Stimulated activated CD4-positive, alpha-beta T cell treated with anti-CD3 and anti-CD28 coated beads, TNF-alpha, amount 100 ng/mL, for 24 hours (primary cell): Measurements from ENCODE around the gene TCEA3.

Experiments used
- DNase-seq, 3 experiments: peaks; one replicate each; pipeline ENCODE4 v3.0.0-alpha.2; 2020; ENCODE audit warnings: low read depth in 3 of 3

Gene TCEA3

GRCh38 chr1:23368562-23369334 lies 55.8 kb downstream of the TCEA3 start:
- peak; percentile 78 to 85 (median 80) for DNase-seq

DNA sequence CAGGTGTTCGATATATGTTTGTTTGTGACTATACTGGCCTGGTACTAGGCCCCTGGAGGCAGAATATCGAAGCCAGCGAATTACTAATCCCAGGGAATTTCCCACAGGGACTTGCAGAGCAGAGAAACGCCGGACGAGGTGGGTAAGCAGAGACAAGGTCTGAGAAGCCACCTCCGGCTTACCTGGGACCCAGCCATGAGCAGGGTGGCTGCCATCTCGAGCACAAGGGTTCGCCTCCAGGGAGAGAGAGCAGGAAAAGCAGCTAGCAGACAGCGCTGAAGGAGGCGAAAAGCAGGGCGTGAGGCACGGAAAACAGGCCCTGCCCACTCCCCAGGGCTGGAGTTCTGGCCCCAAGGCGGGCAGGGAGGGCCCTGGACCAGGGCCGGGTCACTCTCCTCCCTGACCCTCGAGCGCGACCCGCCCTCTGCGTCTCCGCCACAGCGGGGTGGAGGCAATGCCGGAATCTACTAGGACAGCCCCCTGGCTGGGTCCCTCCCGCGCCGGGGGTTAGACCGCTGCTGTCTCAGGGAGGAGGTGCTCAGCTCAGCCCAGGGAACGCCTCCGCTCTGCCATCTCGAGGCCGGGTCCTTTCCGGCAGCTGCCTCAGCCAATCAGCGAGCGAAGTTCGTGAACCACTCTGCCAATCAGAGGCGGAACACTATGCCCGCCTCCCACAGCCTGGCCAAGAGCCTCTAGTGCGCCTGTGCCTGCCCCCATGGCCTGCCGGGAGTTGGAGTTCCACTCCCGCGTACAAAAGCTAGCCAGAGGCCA lies 56.6 kb downstream of the TCEA3 start:
- peak; percentile 96 to 97 (median 97) for DNase-seq

DNA sequence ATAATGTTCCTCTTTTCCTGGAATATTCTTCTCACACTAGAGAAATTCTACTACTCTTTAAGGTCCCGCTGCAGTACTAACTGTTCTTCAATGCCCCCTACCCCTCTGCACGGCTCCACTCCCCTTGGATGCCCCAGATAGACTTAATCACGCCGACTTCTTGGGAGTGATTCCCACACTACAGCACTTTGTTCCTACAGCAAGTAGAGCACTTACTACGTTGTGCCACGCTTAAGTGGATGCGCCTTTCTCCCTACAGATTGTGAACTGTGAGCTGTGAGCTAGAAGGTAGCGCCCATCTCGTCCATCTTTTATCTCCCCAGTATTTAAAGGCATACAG lies 57.1 kb downstream of the TCEA3 start:
- no peak for DNase-seq

- DNase-seq = no peak
These were observed 58.0 kb downstream of the TCEA3 start for GRCh38 chr1:23366598-23366997.

GRCh38 chr1:23366146-23366545 lies 58.4 kb downstream of the TCEA3 start:
- DNase-seq = no peak

DNA sequence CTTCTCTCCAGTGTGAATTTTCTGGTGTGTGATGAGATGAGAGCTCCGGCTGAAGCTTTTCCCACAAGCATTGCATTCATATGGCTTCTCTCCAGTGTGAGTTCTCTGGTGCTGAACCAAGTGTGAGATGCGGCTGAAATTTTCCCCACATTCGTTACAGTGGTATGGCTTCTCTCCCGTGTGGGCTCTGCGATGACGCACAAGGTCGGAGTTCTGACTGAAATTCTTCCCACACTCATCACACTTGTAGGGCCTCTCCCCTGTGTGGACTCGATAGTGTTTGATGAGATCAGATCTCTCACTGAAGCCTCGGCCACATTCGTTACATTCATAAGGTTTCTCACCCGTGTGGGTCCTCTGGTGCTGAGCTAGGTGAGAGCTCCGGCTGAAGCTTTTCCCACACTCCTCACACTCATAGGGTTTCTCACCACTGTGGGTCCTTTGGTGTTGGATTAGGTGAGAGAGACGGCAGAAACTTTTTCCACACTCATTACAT lies 62.3 kb downstream of the TCEA3 start:
- DNase-seq = no peak

GRCh38 chr1:23358310-23358875 lies 66.2 kb downstream of the TCEA3 start:
- no peak for DNase-seq

DNA sequence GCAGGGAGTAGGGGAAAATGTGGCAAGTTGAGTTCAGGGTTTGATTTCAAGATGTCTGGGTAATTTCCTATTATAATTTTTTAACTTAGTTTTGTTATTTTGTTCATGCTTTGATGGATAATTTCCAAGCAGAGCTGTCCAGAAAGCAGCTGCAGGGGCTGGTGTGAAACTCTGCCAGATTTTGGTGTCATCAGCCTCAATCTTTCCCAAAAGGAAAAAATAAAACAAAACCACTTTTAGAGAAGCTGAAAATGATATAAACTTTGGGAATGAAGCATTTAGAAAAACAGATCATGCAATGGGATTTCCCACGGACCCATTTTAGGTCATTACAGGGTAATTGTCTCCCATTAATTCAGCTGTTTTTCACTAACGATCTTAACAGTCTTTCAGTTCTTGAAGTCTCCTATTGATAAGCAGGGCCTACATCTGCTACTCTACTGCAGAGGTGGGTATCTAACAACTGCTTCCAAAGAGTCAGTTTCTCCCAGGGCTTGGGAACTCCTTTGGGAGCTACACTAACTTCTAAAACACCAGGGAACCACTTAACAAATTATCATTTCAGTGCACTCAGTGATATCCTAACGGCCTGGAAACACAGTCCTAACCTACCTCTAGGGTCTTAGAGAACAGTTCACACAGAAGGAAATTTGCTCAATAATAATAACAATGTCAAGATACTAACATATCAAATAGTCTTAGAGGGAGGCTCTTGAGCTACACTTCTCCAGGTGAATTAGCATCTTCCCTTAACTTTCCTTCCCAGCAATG lies 67.2 kb downstream of the TCEA3 start:
- DNase-seq = no peak

DNA sequence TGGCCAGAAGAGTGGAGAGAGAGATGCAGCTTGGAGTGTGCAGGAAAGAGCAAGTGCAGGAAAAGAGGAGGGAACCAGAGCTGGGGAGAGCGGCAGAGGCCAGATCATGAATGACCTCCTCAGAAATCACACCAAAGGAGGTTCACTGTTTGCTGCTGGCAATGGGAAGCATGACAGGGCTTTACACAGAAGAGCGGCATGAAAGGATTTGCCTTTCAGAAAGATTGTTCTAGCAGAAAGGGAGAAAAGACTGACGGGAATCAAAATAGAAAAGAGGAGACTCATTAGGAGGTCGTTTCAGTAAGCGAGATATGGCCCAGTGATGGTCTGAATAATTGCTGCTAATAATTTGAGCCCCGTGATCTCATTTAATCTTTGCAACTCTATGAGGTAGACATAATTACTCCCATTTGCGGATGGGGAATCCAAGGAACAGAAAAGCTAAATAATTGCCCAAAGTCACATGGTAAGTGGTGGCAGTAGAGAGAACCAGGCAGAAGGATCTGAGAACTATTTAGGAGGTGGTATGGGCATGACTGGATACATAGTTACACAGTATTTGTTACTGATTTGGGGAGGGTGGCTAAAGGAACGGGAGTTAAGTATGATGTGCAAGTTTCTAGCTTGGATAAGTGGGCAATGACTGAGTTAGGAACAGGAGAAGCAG lies 67.9 kb downstream of the TCEA3 start:
- no peak for DNase-seq

GRCh38 chr1:23354245-23354644 lies 70.3 kb downstream of the TCEA3 start:
- no peak for DNase-seq

- DNase-seq = no peak
These were observed 72.4 kb downstream of the TCEA3 start for GRCh38 chr1:23352096-23352695.

DNA sequence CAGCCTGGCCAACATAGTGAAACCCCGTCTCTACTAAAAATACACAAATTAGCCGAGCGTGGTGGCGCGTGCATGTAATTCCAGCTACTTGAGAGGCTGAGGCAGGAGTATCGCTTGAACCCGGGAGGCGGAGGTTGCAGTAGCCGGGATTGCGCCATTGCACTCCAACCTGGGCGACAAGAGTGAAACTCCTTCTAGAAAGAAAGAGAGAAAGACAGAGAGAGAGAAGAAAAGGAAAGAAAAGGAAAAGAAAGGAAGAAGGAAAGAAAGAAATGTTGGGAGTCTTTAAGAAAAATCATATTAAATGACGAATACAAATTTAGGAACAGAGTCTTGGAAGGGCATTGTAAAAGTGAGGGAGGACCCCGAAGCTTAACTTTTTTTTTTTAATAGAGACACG lies 78.6 kb downstream of the TCEA3 start:
- DNase-seq = no peak

DNA sequence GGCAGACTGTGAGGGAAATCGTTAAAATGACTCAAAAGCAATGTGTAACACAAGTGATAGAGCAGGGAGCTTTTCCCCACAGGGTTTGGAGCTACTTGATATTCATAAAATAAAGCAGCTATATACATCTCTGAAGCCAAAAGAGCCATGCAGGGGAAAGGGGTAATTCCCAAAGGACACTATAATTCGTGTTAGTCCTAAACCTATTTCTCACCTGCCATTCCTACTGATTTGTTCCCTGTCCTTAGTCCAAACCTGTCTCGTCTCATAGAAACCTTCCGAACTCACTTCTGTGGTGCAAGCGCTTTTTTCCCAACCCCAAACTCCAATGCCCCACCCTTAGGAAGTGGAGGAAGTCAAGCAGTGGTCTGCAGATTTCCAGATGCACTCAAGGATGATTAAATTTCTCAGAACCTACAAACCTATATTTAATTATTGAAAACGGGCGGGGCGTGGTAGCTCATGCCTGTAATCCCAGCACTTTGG lies 79.5 kb downstream of the TCEA3 start:
- DNase-seq = no peak

DNA sequence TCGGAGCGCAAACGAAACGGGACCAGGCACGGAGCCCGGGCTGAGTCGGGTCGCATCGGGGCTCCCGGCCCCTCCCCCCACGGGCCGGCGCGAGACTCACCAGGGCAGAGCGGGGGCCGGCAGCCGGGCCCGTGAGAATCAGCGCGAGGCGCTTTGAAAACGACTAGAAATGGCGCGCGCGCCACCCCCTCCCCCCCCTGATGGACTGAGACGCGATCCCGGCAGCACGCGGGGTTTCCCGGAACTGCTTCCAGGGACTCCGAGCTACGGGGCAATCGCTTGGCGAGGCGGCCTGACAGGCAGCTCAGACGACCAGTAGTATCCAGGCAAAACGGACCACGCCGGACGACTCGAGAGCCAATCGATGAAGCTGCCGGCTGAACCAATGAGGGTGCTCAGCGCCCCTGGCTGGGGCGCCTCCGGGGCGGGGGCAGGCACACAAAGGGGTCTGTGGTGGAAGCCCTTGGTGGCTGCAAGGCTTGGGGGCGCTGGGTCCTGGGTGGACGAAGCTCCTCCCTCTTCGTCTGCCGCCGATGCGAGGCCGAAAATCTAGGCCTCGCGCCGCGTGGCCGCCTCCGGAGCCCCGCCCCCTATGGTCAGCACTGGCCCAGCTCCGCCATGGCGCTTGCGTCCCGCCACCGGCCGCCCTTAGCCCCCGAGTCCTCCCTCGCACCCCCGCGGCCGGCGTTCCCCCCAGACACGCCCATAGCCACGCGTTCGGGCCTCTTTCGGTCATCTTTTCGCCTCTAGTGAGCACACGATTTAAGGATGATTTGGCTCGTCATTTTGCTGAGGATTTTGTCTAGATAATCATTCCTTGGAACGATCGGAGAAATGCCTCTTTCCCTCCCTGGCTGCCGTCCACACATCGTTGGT lies 80.2 kb downstream of the TCEA3 start, which contains the start of gene HNRNPR:
Gene HNRNPR, minus strand, starts transcription at position 174 of the 876 bp plus-strand sequence. CDS start 3,276 bp downstream, outside the sequence.
- peak; percentile 97 to 99 (median 99) for DNase-seq

GRCh38 chr1:23343221-23344110 lies 81.1 kb downstream of the TCEA3 start:
- DNase-seq = peak in 2 of 3 experiments; percentile 38 to 65

- DNase-seq = no peak
These were observed 82.4 kb downstream of the TCEA3 start for GRCh38 chr1:23341931-23342692.

GRCh38 chr1:23339632-23340031 lies 84.9 kb downstream of the TCEA3 start:
- no peak for DNase-seq

DNA sequence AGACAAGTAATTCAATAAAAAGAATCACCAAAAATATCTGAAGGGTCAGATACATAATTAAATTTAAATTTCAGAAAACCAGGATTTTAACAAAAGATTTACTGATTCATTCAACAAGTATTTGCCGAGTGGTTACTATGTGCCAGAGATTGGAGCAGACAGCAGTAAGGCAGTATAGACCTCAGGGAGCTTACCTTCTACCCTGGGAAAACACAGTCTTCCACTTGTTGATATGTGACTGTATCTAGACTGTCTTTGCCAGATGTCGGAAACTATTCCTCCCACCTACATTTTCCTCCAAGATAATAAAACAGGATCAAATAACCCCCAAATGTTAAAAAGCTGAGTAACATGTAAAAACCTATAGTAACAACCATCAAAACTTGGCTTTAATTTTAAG lies 86.7 kb downstream of the TCEA3 start:
- DNase-seq = no peak
